ENCODE measurements around the gene FAM209B. TPM values are rescaled to one million over a fixed set of nuclear protein-coding genes. Genes with fewer than 3 reads are reported as not detected.

Gene FAM209B
- total RNA-seq, 3 donors from 2014 or later (not counting 1 experiment from before 2014, with no cell fraction given): 2.0 to 3.3 (median 3.1) TPM

- H3K27me3 Mint-ChIP-seq (ENCODE audit: low read depth in 2 of 2): peaks cover 5 to 11% of the 10 kb centered on the region in 2 donors
- no peaks in the 10 kb centered on the region for H3K4me1 Mint-ChIP-seq
- intact Hi-C loops (cut with micrococcal nuclease): no loop called here
- no peaks in the 10 kb centered on the region for H3K36me3 Mint-ChIP-seq
- Histone ChIP-seq H3K4me1 (ENCODE audit: control insufficient read depth, insufficient read depth, low read length) (no peaks in the 10 kb centered on the region), H3K9me3 (ENCODE audit: control insufficient read depth, insufficient read depth, low read length) (no peaks in the 10 kb centered on the region), H3K27me3 (ENCODE audit: control insufficient read depth, insufficient read depth, low read length) (no peaks in the 10 kb centered on the region), H3K36me3 (ENCODE audit: control insufficient read depth, insufficient read depth, low read length) (no peaks in the 10 kb centered on the region), H3K27ac (ENCODE audit: low read length) (no peak overlapping the region), H3K4me3 (ENCODE audit: low read length) (no peak overlapping the region)
- DNase-seq (no peak), ATAC-seq (no peak)
- TF ChIP-seq CTCF (IDR thresholded peaks at IDR 0.05): no peak
- H3K4me3 Mint-ChIP-seq: no peak overlapping the region
- H3K9me3 Mint-ChIP-seq: no peaks in the 10 kb centered on the region
- 85% methylated on average over 9 of the region's 9 CpGs for WGBS (ENCODE audit: insufficient coverage)
- no peak overlapping the region for H3K27ac Mint-ChIP-seq
Measured at GRCh38 chr20:56575157-56575556, 42.1 kb downstream of the FAM209B start.

GRCh38 chr20:56575961-56576360, 42.9 kb downstream of the FAM209B start:
- H3K36me3 ChIP-seq (ENCODE audit: control insufficient read depth, insufficient read depth, low read length): no peaks in the 10 kb centered on the region
- no peak for TF ChIP-seq CTCF (IDR thresholded peaks at IDR 0.05)
- Mint-ChIP-seq H3K4me3 (no peak overlapping the region), H3K27ac (no peak overlapping the region), H3K36me3 (no peaks in the 10 kb centered on the region), H3K4me1 (no peaks in the 10 kb centered on the region), H3K27me3 (ENCODE audit: low read depth in 2 of 2) (peaks cover 5 to 11% of the 10 kb centered on the region in 2 donors), H3K9me3 (no peaks in the 10 kb centered on the region)
- H3K27ac ChIP-seq (ENCODE audit: low read length): no peak overlapping the region
- intact Hi-C loops (cut with micrococcal nuclease): no loop called here
- H3K4me1 ChIP-seq (ENCODE audit: control insufficient read depth, insufficient read depth, low read length): no peaks in the 10 kb centered on the region
- DNase-seq (no peak), ATAC-seq (no peak)
- no peaks in the 10 kb centered on the region for H3K9me3 ChIP-seq (ENCODE audit: control insufficient read depth, insufficient read depth, low read length)
- H3K27me3 ChIP-seq (ENCODE audit: control insufficient read depth, insufficient read depth, low read length): no peaks in the 10 kb centered on the region
- no peak overlapping the region for H3K4me3 ChIP-seq (ENCODE audit: low read length)
- 48% methylated on average over 4 of the region's 4 CpGs for WGBS (ENCODE audit: insufficient coverage)

- H3K36me3 ChIP-seq (ENCODE audit: control insufficient read depth, insufficient read depth, low read length): no peaks in the 10 kb centered on the region
- no peak for ATAC-seq
- H3K27me3 Mint-ChIP-seq (ENCODE audit: low read depth in 2 of 2): peaks cover 2 to 11% of the 10 kb centered on the region in 2 donors
- no peaks in the 10 kb centered on the region for H3K4me1 ChIP-seq (ENCODE audit: control insufficient read depth, insufficient read depth, low read length)
- no peak overlapping the region for H3K27ac ChIP-seq (ENCODE audit: low read length)
- no peak overlapping the region for H3K27ac Mint-ChIP-seq
- no peak overlapping the region for H3K4me3 Mint-ChIP-seq
- no peaks in the 10 kb centered on the region for H3K4me1 Mint-ChIP-seq
- no peaks in the 10 kb centered on the region for H3K27me3 ChIP-seq (ENCODE audit: control insufficient read depth, insufficient read depth, low read length)
- DNase-seq: no peak
- intact Hi-C loops (cut with micrococcal nuclease): no loop called here
- no peak for TF ChIP-seq CTCF (IDR thresholded peaks at IDR 0.05)
- no peak overlapping the region for H3K4me3 ChIP-seq (ENCODE audit: low read length)
- 72% methylated on average over 6 of the region's 6 CpGs for WGBS (ENCODE audit: insufficient coverage)
- no peaks in the 10 kb centered on the region for H3K9me3 Mint-ChIP-seq
- no peaks in the 10 kb centered on the region for H3K9me3 ChIP-seq (ENCODE audit: control insufficient read depth, insufficient read depth, low read length)
- no peaks in the 10 kb centered on the region for H3K36me3 Mint-ChIP-seq
Measured at GRCh38 chr20:56579301-56579710, 46.3 kb downstream of the FAM209B start.

- Mint-ChIP-seq H3K27me3 (ENCODE audit: low read depth in 2 of 2) (peaks cover 2 to 5% of the 10 kb centered on the region in 2 donors), H3K36me3 (no peaks in the 10 kb centered on the region), H3K4me3 (no peak overlapping the region), H3K4me1 (no peaks in the 10 kb centered on the region), H3K9me3 (no peaks in the 10 kb centered on the region), H3K27ac (no peak overlapping the region)
- H3K27me3 ChIP-seq (ENCODE audit: control insufficient read depth, insufficient read depth, low read length): no peaks in the 10 kb centered on the region
- no peak overlapping the region for H3K4me3 ChIP-seq (ENCODE audit: low read length)
- WGBS (ENCODE audit: insufficient coverage): 89% methylated on average over 12 of the region's 12 CpGs
- intact Hi-C loops (cut with micrococcal nuclease): no loop called here
- H3K9me3 ChIP-seq (ENCODE audit: control insufficient read depth, insufficient read depth, low read length): no peaks in the 10 kb centered on the region
- H3K27ac ChIP-seq (ENCODE audit: low read length): no peak overlapping the region
- no peaks in the 10 kb centered on the region for H3K4me1 ChIP-seq (ENCODE audit: control insufficient read depth, insufficient read depth, low read length)
- DNase-seq (no peak), ATAC-seq (no peak)
- no peak for TF ChIP-seq CTCF (IDR thresholded peaks at IDR 0.05)
- no peaks in the 10 kb centered on the region for H3K36me3 ChIP-seq (ENCODE audit: control insufficient read depth, insufficient read depth, low read length)
Measured at GRCh38 chr20:56580226-56580625, 47.2 kb downstream of the FAM209B start.

All from natural killer cell (primary cell).